ENCODE data around the gene MASP2. TPM values are rescaled to one million over a fixed set of nuclear protein-coding genes. Genes with fewer than 3 reads are reported as not detected.

MASP2 gene
- total RNA-seq, 4 donors from 2014 or later, result not detected

DNA sequence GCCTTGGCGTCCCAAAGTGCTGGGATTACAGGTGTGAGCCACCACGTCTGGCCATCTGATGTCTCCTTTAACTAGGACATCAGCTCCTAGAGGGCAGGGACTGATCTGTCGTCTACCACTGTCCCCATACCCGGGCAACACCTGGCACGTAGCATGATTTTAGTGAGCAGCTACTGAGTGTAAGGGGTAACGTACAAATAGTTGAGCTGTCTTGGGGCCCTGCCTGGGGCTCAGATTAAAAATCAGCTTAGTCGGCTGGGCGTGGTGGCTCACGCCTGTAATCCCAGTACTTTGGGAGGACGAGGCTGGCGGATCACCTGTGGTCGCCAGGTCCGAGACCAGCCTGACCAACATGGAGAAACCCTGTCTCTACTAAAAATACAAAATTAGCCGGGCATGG is 11.0 kb upstream of the MASP2 start:
- intact Hi-C loops (cut with DNase I), result no loop called here
- TF ChIP-seq, protein P1, sequence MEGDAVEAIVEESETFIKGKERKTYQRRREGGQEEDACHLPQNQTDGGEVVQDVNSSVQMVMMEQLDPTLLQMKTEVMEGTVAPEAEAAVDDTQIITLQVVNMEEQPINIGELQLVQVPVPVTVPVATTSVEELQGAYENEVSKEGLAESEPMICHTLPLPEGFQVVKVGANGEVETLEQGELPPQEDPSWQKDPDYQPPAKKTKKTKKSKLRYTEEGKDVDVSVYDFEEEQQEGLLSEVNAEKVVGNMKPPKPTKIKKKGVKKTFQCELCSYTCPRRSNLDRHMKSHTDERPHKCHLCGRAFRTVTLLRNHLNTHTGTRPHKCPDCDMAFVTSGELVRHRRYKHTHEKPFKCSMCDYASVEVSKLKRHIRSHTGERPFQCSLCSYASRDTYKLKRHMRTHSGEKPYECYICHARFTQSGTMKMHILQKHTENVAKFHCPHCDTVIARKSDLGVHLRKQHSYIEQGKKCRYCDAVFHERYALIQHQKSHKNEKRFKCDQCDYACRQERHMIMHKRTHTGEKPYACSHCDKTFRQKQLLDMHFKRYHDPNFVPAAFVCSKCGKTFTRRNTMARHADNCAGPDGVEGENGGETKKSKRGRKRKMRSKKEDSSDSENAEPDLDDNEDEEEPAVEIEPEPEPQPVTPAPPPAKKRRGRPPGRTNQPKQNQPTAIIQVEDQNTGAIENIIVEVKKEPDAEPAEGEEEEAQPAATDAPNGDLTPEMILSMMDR (IDR thresholded peaks at IDR 0.05), result no peak
- TF ChIP-seq POLR2A (IDR thresholded peaks at IDR 0.05; ENCODE audit: low read depth), result no peak
- no peak for TF ChIP-seq POLR2AphosphoS5 (IDR thresholded peaks at IDR 0.05)
- Histone ChIP-seq H3K4me3 (no peak overlapping the region), H3K27ac (replicated peaks in 1 of 4) (no peak overlapping the region), H3K27me3 (peaks cover 0 to 10% (median 0%) of the 10 kb centered on the region in 4 donors), H3K4me1 (peaks cover 18 to 35% (median 29%) of the 10 kb centered on the region in 4 donors), H3K9me3 (no peaks in the 10 kb centered on the region), H3K36me3 (peaks cover 6 to 45% (median 36%) of the 10 kb centered on the region in 4 donors)
- DNase-seq (ENCODE audit: extremely low spot score), result no peak
- WGBS, result 92% methylated on average over 13 of the region's 14 CpGs

DNA sequence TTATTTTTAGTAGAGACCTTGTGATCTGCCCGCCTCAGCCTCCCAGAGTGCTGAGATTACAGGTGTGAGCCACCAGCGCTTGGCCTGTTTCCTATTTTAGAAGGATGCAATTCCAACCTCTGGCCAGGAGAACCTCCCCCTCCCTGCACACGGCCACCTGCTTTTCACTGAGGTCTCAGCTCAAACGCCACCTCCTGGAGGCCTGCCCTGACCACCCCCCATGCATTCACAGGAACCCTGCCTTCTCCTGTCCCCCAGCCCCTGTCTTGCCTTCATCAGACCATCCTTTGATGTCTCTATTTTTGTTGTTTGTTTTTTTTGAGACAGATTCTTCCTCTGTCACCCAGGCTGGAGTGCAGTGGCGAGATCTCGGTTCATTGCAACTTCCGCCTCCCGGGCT is 10.4 kb upstream of the MASP2 start:
- Histone ChIP-seq H3K4me1 (peaks cover 18 to 36% (median 33%) of the 10 kb centered on the region in 4 donors), H3K27me3 (peaks cover 0 to 15% (median 0%) of the 10 kb centered on the region in 4 donors), H3K36me3 (peaks cover 6 to 45% (median 36%) of the 10 kb centered on the region in 4 donors), H3K27ac (replicated peaks in 1 of 4) (no peak overlapping the region), H3K4me3 (no peak overlapping the region), H3K9me3 (no peaks in the 10 kb centered on the region)
- DNase-seq (ENCODE audit: extremely low spot score), result no peak
- WGBS, result 87% methylated on average over 8 of the region's 8 CpGs
- no peak for TF ChIP-seq POLR2AphosphoS5 (IDR thresholded peaks at IDR 0.05)
- no peak for TF ChIP-seq POLR2A (IDR thresholded peaks at IDR 0.05; ENCODE audit: low read depth)
- TF ChIP-seq, protein P1 (IDR thresholded peaks at IDR 0.05), result no peak
- no peak for TF ChIP-seq EP300 (IDR thresholded peaks at IDR 0.05)
- intact Hi-C loops (cut with DNase I), result no loop called here

DNA sequence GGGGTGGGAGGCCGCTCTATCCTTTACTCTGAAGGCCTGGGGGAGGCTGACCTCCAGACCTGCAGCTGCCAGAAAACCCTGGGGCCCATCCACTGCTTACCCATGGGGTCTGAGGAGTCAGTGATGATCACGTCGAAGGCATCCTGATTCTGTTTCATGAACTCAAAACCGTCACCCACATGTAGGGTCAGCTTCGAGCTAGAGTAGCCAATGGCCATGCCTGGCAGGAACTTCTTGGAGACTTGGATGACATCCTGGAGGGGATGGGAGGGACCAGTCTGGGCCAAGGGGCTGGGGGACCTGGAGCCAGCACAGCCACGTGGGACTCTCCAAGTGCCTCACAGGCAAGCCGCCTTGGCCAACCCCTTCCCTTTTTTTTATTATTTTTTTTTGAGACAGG is 9.5 kb upstream of the MASP2 start:
- DNase-seq (ENCODE audit: extremely low spot score), result no peak
- Histone ChIP-seq H3K4me1 (peaks cover 15 to 33% (median 28%) of the 10 kb centered on the region in 4 donors), H3K27me3 (peaks cover 0 to 15% (median 0%) of the 10 kb centered on the region in 4 donors), H3K36me3 (peaks cover 6 to 45% (median 36%) of the 10 kb centered on the region in 4 donors), H3K27ac (replicated peaks in 1 of 4) (no peak overlapping the region), H3K9me3 (no peaks in the 10 kb centered on the region), H3K4me3 (no peak overlapping the region)
- WGBS, result 86% methylated on average over 6 of the region's 7 CpGs
- intact Hi-C loops (cut with DNase I), result no loop called here
- TF ChIP-seq, protein P1 (IDR thresholded peaks at IDR 0.05), result no peak
- TF ChIP-seq POLR2AphosphoS5 (IDR thresholded peaks at IDR 0.05), result no peak
- no peak for TF ChIP-seq EP300 (IDR thresholded peaks at IDR 0.05)
- TF ChIP-seq POLR2A (IDR thresholded peaks at IDR 0.05; ENCODE audit: low read depth), result no peak

DNA sequence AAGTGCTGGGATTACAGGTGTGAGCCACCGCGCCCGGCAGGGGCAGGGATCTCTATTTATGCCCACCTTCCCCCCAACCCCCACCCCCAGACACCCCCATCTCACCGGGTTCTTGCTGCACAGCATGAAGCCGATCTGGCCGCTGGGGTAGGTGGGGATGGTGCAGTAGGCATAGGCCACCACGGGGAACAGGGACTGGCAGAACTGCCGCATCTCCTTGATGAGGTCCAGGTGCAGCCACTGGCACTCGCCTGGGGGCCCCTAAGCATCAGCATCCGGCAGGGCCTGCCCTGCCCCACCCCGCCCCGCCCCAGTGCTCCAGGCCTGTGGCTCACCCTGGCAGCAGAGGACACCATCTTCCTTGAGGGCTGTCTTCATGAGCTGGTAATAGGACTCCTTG is 8.6 kb upstream of the MASP2 start:
- no peak overlapping the region for H3K27ac ChIP-seq (replicated peaks in 1 of 4)
- H3K4me3 ChIP-seq, result no peak overlapping the region
- TF ChIP-seq EP300 (IDR thresholded peaks at IDR 0.05) (no peak), POLR2AphosphoS5 (IDR thresholded peaks at IDR 0.05) (no peak), POLR2A (IDR thresholded peaks at IDR 0.05; ENCODE audit: low read depth) (no peak)
- TF ChIP-seq, protein P1 (IDR thresholded peaks at IDR 0.05), result no peak
- WGBS, result 95% methylated on average over 8 of the region's 12 CpGs
- peaks cover 7 to 25% (median 20%) of the 10 kb centered on the region in 4 donors for H3K4me1 ChIP-seq
- no peak for DNase-seq (ENCODE audit: extremely low spot score)
- H3K27me3 ChIP-seq, result peaks cover 0 to 18% (median 0%) of the 10 kb centered on the region in 4 donors
- H3K36me3 ChIP-seq, result peaks cover 6 to 45% (median 36%) of the 10 kb centered on the region in 4 donors
- intact Hi-C loops (cut with DNase I), result no loop called here
- H3K9me3 ChIP-seq, result no peaks in the 10 kb centered on the region

DNA sequence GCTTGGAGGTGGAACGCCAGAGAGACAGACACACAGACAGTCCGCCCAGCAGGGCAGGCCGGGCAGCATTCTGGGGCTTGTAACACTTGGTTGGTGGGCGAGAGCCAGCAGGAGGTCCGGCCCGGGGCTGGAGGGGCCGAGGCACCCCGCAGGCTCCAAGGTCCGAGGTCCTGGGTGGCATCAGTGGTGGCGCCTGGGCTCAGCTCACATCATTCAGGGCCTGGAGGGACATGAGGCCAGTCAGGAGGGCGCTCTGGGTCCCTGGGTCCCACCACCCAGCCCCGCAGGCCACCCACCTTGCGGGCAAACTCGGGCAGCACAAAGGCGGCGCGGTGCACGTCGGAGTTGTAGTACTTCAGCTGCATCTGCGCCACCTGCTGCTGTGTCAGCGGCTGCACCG is 7.6 kb upstream of the MASP2 start:
- 78% methylated on average over 19 of the region's 22 CpGs for WGBS
- no peak for DNase-seq (ENCODE audit: extremely low spot score)
- H3K27ac ChIP-seq (replicated peaks in 1 of 4), result no peak overlapping the region
- H3K4me3 ChIP-seq, result no peak overlapping the region
- TF ChIP-seq EP300 (IDR thresholded peaks at IDR 0.05) (no peak), POLR2A (IDR thresholded peaks at IDR 0.05; ENCODE audit: low read depth) (no peak)
- H3K36me3 ChIP-seq, result peaks cover 6 to 45% (median 36%) of the 10 kb centered on the region in 4 donors
- H3K4me1 ChIP-seq, result peaks cover 7 to 22% (median 17%) of the 10 kb centered on the region in 4 donors
- no peaks in the 10 kb centered on the region for H3K9me3 ChIP-seq
- peaks cover 0 to 21% (median 0%) of the 10 kb centered on the region in 4 donors for H3K27me3 ChIP-seq
- intact Hi-C loops (cut with DNase I), result no loop called here
